SK-N-MC (cell line): ENCODE data around the gene PSMC4.
"Not testable (repeated sequence)": the region's sequence is repeated elsewhere in the genome, so short reads cannot be mapped to it uniquely, and the experiment has no call there.

Experiments
- DNase-seq: peaks from one replicate; pipeline ENCODE4 v3.0.0-alpha.2; 2011; ENCODE audit warnings: low read depth, low spot score
- H3K27ac ChIP-seq: fragments of 200-600 bp; sonication (generic); 2 replicates; pipeline ENCODE4 v1.5.1; 2016; ENCODE audit warnings: mixed run types
- H3K36me3 ChIP-seq: fragments of 200-600 bp; sonication (generic); 2 replicates; pipeline ENCODE4 v1.6.1; 2017; ENCODE audit warnings: antibody characterized with exemption, low read length, mixed read lengths; ENCODE audit not compliant: insufficient read depth
- H3K4me3 ChIP-seq: fragments of 200-600 bp; sonication (generic); 2 replicates; pipeline ENCODE4 v1.5.1; 2016
- H3K9ac ChIP-seq: fragments of 200-600 bp; sonication (generic); 2 replicates; pipeline ENCODE4 v1.8.0; 2017; ENCODE audit warnings: mixed run types, mixed read lengths; ENCODE audit not compliant: insufficient read length
- H3K9me3 ChIP-seq: fragments of 200-600 bp; sonication (generic); 2 replicates; pipeline ENCODE4 v1.6.1; 2017; ENCODE audit warnings: low read depth, mild to moderate bottlenecking, antibody characterized with exemption, low read length, moderate library complexity, mixed read lengths
- EZH2 ChIP-seq: fragments of 200-600 bp; sonication (generic); IDR thresholded peaks from one replicate; pipeline ENCODE4 v1.6.1; 2017; ENCODE audit warnings: antibody characterized with exemption
- FOXP2 ChIP-seq: optimal IDR thresholded peaks from 2 replicates; pipeline ENCODE3; 2011; ENCODE audit warnings: mild to moderate bottlenecking, moderate library complexity; ENCODE audit not compliant: insufficient read depth; ENCODE audit errors: extremely low read length, control extremely low read depth
- POLR2AphosphoS5 ChIP-seq: IDR thresholded peaks from 2 replicates; pipeline ENCODE4 v1.6.1; 2012; ENCODE audit warnings: mild to moderate bottlenecking, low read depth, low read length, borderline replicate concordance

Gene PSMC4

GRCh38 chr19:39951686-39952085 lies 19.3 kb upstream of the PSMC4 start:
- TF ChIP-seq FOXP2 (no peak), POLR2AphosphoS5 (no peak), EZH2 (no peak)

GRCh38 chr19:39953915-39954314 lies 17.1 kb upstream of the PSMC4 start:
- H3K9ac ChIP-seq = no peak overlapping the region
- TF ChIP-seq EZH2 (no peak), POLR2AphosphoS5 (no peak), FOXP2 (no peak)
- H3K36me3 ChIP-seq = no peaks in the 10 kb centered on the region
- no peaks in the 10 kb centered on the region for H3K9me3 ChIP-seq
- H3K27ac ChIP-seq = peak overlapping the region; percentile 97
- no peak for DNase-seq
- H3K4me3 ChIP-seq = peak overlapping the region; percentile 53

More at GRCh38 chr19:39951686-39952085, 19.3 kb upstream of the PSMC4 start:
- DNase-seq = no peak
- no peaks in the 10 kb centered on the region for H3K36me3 ChIP-seq
- H3K4me3 ChIP-seq = peak overlapping the region; percentile 47; the same call in 1 of the 2 replicates
- no peaks in the 10 kb centered on the region for H3K9me3 ChIP-seq
- peak overlapping the region; percentile 94; the same call in 1 of the 2 replicates for H3K27ac ChIP-seq
- H3K9ac ChIP-seq = no peak overlapping the region

DNA sequence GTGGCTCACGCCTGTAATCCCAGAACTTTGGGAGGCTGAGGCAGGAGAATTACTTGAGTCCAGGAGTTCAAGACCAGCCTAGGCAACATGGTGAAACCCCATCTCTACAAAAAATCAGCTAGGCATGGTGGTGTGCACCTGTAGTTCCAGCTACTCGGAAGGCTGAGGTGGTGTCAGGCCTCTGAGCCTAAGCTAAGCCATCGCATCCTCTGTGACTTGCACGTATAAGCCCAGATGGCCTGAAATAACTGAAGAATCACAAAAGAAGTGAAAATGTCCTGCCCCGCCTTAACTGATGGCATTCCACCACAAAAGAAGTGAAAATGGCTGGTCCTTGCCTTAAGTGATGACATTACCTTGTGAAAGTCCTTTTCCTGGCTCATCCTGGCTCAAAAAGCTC lies 13.1 kb upstream of the PSMC4 start:
- H3K9ac ChIP-seq, H3K9me3 ChIP-seq, H3K27ac ChIP-seq, H3K36me3 ChIP-seq, H3K4me3 ChIP-seq, DNase-seq: not testable (repeated sequence)

- DNase-seq, H3K9me3 ChIP-seq, H3K36me3 ChIP-seq, H3K4me3 ChIP-seq, H3K9ac ChIP-seq, H3K27ac ChIP-seq: not testable (repeated sequence)
Measured at GRCh38 chr19:39958942-39959341, 12.0 kb upstream of the PSMC4 start.

DNA sequence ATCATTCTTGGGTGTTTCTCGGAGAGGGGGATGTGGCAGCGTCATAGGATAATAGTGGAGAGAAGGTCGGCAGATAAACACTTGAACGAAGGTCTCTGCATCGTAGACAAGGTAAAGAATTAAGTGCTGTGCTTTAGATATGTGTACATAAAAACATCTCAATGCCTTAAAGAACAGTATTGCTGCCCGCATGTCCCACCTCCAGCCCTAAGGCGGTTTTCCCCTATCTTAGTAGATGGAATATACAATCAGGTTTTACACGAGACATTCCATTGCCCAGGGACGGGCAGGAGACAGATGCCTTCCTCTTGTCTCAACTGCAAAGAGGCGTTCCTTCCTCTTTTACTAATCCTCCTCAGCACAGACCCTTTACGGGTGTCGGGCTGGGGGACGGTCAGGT lies 11.6 kb upstream of the PSMC4 start:
- not testable (repeated sequence) for H3K9ac ChIP-seq, H3K4me3 ChIP-seq, H3K27ac ChIP-seq, DNase-seq, H3K36me3 ChIP-seq, H3K9me3 ChIP-seq

- Histone ChIP-seq H3K27ac (peak overlapping the region; percentile 71), H3K9me3 (0 out of 2 replicates have a peak, but pooled peaks cover 5% of the 10 kb centered on the region), H3K4me3 (no peak overlapping the region), H3K36me3 (no peaks in the 10 kb centered on the region), H3K9ac (no peak overlapping the region)
- TF ChIP-seq FOXP2 = no peak
- no peak for TF ChIP-seq POLR2AphosphoS5
- no peak for TF ChIP-seq EZH2
- no peak for DNase-seq
Measured at GRCh38 chr19:39963898-39964297, 7.1 kb upstream of the PSMC4 start.

GRCh38 chr19:39966617-39967016 lies 4.3 kb upstream of the PSMC4 start:
- no peaks in the 10 kb centered on the region for H3K36me3 ChIP-seq

DNA sequence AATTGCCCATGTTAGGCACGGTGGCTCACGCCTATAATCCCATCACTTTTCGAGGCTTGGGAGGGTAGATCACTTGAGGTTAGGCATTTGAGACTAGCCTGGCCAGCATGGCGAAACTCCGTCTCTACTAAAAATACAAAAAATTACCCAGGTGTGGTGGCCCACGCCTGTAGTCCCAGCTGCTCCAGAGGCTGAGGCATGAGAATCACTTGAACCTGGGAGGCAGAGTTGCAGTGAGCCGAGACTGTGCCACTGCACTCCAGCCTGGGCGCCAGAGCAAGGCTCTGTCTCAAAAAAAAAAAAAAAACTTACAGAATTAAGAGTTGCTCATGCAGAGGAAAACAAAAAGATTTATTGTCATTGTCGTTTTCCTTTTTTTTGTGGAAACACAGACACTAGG lies 3.4 kb upstream of the PSMC4 start:
- Histone ChIP-seq H3K36me3 (peaks cover 6% of the 10 kb centered on the region; the same call in 1 of the 2 replicates), H3K27ac (no peak overlapping the region), H3K9me3 (no peaks in the 10 kb centered on the region), H3K4me3 (no peak overlapping the region), H3K9ac (no peak overlapping the region)
- TF ChIP-seq FOXP2 = no peak
- no peak for TF ChIP-seq EZH2
- no peak for TF ChIP-seq POLR2AphosphoS5
- no peak for DNase-seq

More at GRCh38 chr19:39966617-39967016, 4.3 kb upstream of the PSMC4 start:
- no peak for DNase-seq
- H3K9ac ChIP-seq = no peak overlapping the region
- TF ChIP-seq FOXP2 = no peak
- TF ChIP-seq POLR2AphosphoS5 = no peak
- no peak for TF ChIP-seq EZH2
- 0 out of 2 replicates have a peak, but pooled peaks cover 3% of the 10 kb centered on the region for H3K9me3 ChIP-seq
- no peak overlapping the region for H3K27ac ChIP-seq
- no peak overlapping the region for H3K4me3 ChIP-seq

GRCh38 chr19:39968789-39969188 lies 2.2 kb upstream of the PSMC4 start:
- H3K9me3 ChIP-seq = no peaks in the 10 kb centered on the region
- no peak overlapping the region for H3K27ac ChIP-seq
- DNase-seq = no peak
- H3K4me3 ChIP-seq = no peak overlapping the region
- no peak overlapping the region for H3K9ac ChIP-seq
- H3K36me3 ChIP-seq = peaks cover 17% of the 10 kb centered on the region
- TF ChIP-seq POLR2AphosphoS5 (no peak), EZH2 (no peak), FOXP2 (no peak)
